Left ventricle myocardium inferior (tissue), 1 donor: ENCODE measurements around the gene FOSB. TPM values are rescaled to one million over a fixed set of nuclear protein-coding genes. Genes with fewer than 3 reads are reported as not detected.

ENCODE experiments used
- DNase-seq: peaks from one replicate; pipeline ENCODE4 v3.0.0-alpha.2; 2020
- H3K27ac ChIP-seq: fragments of 200-600 bp; replicated peaks from 2 replicates; pipeline ENCODE4 v1.8.0; 2021
- H3K27me3 ChIP-seq: fragments of 200-600 bp; 2 replicates; pipeline ENCODE4 v1.8.0; 2021; ENCODE audit warnings: low read depth
- H3K36me3 ChIP-seq: fragments of 200-600 bp; 2 replicates; pipeline ENCODE4 v1.8.0; 2021
- H3K4me1 ChIP-seq: fragments of 200-600 bp; 2 replicates; pipeline ENCODE4 v1.8.0; 2021
- H3K4me3 ChIP-seq: fragments of 200-600 bp; 2 replicates; pipeline ENCODE4 v1.8.0; 2021; ENCODE audit warnings: mild to moderate bottlenecking, moderate library complexity
- H3K9me3 ChIP-seq: fragments of 200-600 bp; replicated peaks from 2 replicates; pipeline ENCODE4 v1.8.0; 2021
- intact Hi-C: fragments of 100-400 bp; cut with micrococcal nuclease; formaldehyde crosslinking; loops from one replicate; pipeline ENCODE4 v1.11.0; 2022
- total RNA-seq: library from RNA; stranded (reverse); fragmentation: NEBNext Ultra II Directional; extraction: Animal tissue kit (Norgen Biotek cat#: 25700); gene quantifications from one replicate; pipeline ENCODE4 v1.2.1, GENCODE V29; 2021
- TF ChIP-seq, protein P1 (sequence below): fragments of 200-600 bp; IDR thresholded peaks from 2 replicates; pipeline ENCODE4 v1.8.0; 2021; ENCODE audit warnings: antibody characterized with exemption, mild to moderate bottlenecking, borderline replicate concordance
- donor health status: DM: no; HTN: yes; CAD: no; lungs with severe emphysema.

FOSB gene
- total RNA-seq, 1 donor from 2014 or later = 0.33 TPM

DNA sequence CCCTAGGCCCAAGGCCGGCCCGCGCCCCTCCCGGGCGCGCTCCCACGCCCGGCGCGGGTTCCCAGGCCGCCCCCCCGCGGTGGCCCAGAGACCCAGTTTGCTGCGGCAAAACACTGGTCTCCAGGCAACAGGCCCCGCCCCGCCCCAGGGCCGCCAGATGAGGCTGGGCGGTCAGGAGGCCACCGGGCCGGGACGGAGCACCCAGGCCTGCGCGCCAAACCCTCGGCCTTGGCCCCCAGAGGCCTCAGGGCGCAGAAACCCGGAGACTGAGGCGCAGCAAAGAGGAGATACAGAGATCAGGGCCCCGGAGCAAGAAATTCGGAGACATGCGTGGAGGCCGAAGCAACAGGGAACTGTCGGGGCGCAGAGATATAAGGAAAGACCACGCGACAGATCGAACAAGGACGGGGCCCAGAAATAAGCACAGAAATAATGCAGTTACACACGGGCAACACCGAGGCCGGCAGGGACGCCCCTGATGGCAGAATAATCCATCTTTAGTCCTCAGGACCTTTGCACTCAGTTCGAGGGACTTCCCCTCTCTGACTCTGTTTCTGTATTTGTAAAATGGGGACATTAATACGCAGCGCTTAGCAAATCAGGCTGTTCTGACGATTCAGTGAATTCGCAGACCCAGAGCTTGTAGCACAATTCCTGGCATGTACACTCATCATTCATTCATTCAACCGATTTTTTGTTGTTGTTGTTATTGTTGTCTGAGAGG is 23.3 kb upstream of the FOSB start:
- Histone ChIP-seq H3K4me3 (peak overlapping the region; percentile 64), H3K36me3 (no peaks in the 10 kb centered on the region), H3K9me3 (no peaks in the 10 kb centered on the region), H3K4me1 (peaks cover 48% of the 10 kb centered on the region), H3K27ac (peak overlapping the region; percentile 93), H3K27me3 (no peaks in the 10 kb centered on the region)
- TF ChIP-seq, protein P1, sequence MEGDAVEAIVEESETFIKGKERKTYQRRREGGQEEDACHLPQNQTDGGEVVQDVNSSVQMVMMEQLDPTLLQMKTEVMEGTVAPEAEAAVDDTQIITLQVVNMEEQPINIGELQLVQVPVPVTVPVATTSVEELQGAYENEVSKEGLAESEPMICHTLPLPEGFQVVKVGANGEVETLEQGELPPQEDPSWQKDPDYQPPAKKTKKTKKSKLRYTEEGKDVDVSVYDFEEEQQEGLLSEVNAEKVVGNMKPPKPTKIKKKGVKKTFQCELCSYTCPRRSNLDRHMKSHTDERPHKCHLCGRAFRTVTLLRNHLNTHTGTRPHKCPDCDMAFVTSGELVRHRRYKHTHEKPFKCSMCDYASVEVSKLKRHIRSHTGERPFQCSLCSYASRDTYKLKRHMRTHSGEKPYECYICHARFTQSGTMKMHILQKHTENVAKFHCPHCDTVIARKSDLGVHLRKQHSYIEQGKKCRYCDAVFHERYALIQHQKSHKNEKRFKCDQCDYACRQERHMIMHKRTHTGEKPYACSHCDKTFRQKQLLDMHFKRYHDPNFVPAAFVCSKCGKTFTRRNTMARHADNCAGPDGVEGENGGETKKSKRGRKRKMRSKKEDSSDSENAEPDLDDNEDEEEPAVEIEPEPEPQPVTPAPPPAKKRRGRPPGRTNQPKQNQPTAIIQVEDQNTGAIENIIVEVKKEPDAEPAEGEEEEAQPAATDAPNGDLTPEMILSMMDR = no peak
- peak; percentile 97 for DNase-seq
- intact Hi-C loops = no loop called here

DNA sequence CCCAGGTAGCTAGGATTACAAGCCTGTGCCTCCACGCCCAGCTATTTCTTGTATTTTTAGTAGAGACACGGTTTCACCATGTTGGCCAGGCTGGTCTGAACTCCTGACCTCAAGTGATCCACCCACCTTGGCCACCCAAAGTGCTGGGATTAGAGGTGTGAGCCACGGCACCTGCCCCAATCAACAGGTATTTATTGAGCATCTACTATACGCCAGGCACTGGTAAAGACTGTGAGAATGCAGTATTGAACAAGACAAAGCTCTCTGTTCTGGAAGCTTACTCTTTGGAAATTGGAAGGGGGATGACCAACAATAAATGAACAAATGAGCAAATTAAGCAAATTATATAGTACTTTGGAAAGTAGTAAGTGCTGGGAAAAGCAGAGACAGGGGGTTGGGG is 22.7 kb upstream of the FOSB start:
- Histone ChIP-seq H3K4me1 (peaks cover 49% of the 10 kb centered on the region), H3K36me3 (no peaks in the 10 kb centered on the region), H3K27ac (peak overlapping the region; percentile 93), H3K4me3 (no peak overlapping the region), H3K9me3 (no peaks in the 10 kb centered on the region), H3K27me3 (no peaks in the 10 kb centered on the region)
- TF ChIP-seq, protein P1 = no peak
- intact Hi-C loops = no loop called here
- DNase-seq = no peak

DNA sequence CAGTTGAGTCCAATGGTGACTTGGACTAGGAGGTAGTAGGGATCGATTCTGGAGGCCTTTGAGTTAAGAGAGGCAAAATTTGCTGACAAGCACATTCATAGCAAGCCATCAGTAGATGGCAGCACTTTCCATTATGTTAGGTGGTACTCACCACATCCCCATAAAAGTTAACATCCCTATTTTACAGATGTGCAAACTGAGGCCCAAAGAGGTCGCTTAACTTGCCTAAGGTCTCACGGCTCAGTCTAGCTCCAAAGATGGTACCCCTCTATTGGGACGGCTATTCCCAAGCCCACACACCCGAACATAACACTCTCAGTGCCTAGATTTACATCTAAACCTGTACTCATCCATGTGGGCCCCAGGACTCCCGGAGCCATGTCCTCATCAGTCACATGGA is 21.5 kb upstream of the FOSB start:
- Histone ChIP-seq H3K9me3 (no peaks in the 10 kb centered on the region), H3K27ac (no peak overlapping the region), H3K4me3 (no peak overlapping the region), H3K27me3 (no peaks in the 10 kb centered on the region), H3K4me1 (peaks cover 49% of the 10 kb centered on the region), H3K36me3 (no peaks in the 10 kb centered on the region)
- intact Hi-C loops = no loop called here
- TF ChIP-seq, protein P1 = peak; percentile 19
- DNase-seq = no peak

DNA sequence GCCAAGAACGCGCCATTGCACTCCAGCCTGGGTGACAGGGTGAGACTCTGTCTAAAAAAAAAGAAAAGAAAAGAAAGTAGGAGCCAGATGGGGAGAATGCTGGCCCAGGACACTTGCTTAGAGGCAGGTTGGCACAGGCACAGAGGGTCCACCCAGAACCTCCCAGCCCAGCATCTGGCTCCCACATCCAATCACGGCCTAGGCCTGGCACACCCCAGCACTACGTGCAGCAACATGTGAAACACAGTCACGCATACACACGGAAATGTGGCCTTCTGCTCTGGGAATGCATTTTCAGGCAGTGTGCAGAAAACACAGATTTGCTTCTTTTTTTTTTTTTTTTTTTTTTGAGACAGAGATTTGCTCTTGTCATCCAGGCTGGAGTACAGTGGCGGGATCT is 20.9 kb upstream of the FOSB start:
- H3K27me3 ChIP-seq = no peaks in the 10 kb centered on the region
- no peaks in the 10 kb centered on the region for H3K9me3 ChIP-seq
- H3K4me1 ChIP-seq = peaks cover 52% of the 10 kb centered on the region
- intact Hi-C loops = no loop called here
- no peak overlapping the region for H3K27ac ChIP-seq
- no peaks in the 10 kb centered on the region for H3K36me3 ChIP-seq
- DNase-seq = no peak
- no peak overlapping the region for H3K4me3 ChIP-seq
- TF ChIP-seq, protein P1 = no peak

DNA sequence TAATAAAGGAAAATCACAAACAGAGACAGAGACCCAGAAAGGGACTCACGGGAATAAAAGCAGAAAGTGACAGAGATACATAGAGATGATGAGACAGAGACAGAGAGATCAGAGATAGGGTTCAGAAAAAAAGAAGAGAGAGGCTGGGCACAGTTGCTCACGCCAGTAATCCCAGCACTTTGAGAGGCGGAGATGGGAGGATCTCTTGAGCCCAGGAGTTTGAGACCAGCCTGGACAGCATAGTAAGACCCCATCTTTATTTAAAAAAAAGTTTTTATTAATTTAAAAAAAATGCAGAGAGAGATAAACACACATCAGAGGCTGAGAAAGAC is 19.4 kb upstream of the FOSB start:
- TF ChIP-seq, protein P1 = no peak
- Histone ChIP-seq H3K27me3 (no peaks in the 10 kb centered on the region), H3K9me3 (no peaks in the 10 kb centered on the region), H3K27ac (no peak overlapping the region), H3K4me1 (peaks cover 41% of the 10 kb centered on the region), H3K4me3 (no peak overlapping the region), H3K36me3 (no peaks in the 10 kb centered on the region)
- intact Hi-C loops = no loop called here
- DNase-seq = no peak
